ENCODE results near the gene SPTLC2. TPM values are rescaled to one million over a fixed set of nuclear protein-coding genes. Genes with fewer than 3 reads are reported as not detected.
A peak's percentile ranks its signal among the peaks of the same experiment; 100 is the strongest.

The SPTLC2 gene
- total and polyA plus RNA-seq, 2 of the 13 experiments (the other 11 are each of a cell fraction or from before 2014, with no cell fraction given) = 17.4 to 17.5 TPM

DNA sequence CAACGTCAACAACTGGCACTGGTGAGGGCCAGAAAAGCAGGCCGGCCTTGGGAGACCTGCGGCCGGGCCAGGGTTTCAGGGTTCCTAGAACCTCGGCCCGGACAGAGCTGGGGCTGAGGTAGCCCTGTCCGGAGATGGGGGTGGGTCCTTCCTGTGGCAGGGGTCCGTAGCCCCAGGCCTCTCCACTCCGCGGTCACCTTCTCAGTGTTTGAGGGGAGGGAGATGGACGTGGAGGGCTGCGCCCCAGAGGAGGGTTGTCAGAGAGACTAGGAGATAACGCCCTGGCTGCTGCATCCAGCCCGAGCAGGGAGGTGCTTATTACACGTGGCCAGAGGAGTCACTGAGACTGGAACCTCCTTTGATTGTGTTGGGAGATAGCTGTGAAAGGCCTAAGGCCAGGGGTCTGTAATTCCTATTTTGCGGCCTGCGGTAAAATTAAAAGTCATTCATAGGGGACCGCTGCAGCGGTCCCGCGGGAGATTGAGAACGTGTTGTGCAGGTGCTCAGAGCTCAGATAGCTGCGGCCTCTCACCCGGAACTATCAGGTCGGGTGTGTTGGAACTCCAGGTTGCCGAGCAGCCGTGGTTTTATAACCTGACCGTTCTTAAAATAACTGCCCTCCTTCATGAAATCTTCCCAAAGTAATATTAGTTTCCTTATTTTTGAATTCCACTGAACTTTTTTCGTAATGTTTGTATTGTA is 158.0 kb downstream of the SPTLC2 start (continued):
- TF ChIP-seq TOE1 (CRISPR knock-in tag; IDR thresholded peaks at IDR 0.05) (no peak), ZNF138 (CRISPR knock-in tag; IDR thresholded peaks at IDR 0.05; ENCODE audit: low read depth) (0 out of 2 replicates have a peak, but pooled peaks have one; percentile 15), RNF219 (CRISPR knock-in tag; IDR thresholded peaks at IDR 0.05) (peak; percentile 78; the same call in 1 of the 2 replicates), ZFX (CRISPR knock-in tag; IDR thresholded peaks at IDR 0.05; ENCODE audit: low read depth) (peak; percentile 41), REL (CRISPR knock-in tag; conservative IDR thresholded peaks at IDR 0.05) (no peak), ZNF333 (CRISPR knock-in tag; IDR thresholded peaks at IDR 0.05; ENCODE audit: borderline replicate concordance) (peak; percentile 17; the same call in 1 of the 2 replicates), ADNP (CRISPR knock-in tag; IDR thresholded peaks at IDR 0.05) (no peak), HNRNPLL (IDR thresholded peaks at IDR 0.05; ENCODE audit: low read depth, low read length, poor library complexity, severe bottlenecking) (peak; percentile 22), ZSCAN20 (CRISPR knock-in tag; IDR thresholded peaks at IDR 0.05; ENCODE audit: borderline replicate concordance) (no peak), RBM22 (optimal IDR thresholded peaks at IDR 0.05; ENCODE audit: low read length) (no peak), ZNF552 (CRISPR knock-in tag; IDR thresholded peaks at IDR 0.05; ENCODE audit: borderline replicate concordance) (peak; percentile 28; the same call in 1 of the 2 replicates), MAX (IDR thresholded peaks at IDR 0.05) (peak; percentile 13), MAF1 (CRISPR knock-in tag; IDR thresholded peaks at IDR 0.05; ENCODE audit: borderline replicate concordance) (peak; percentile 47; the same call in 1 of the 2 replicates), ZNF768 (CRISPR knock-in tag; IDR thresholded peaks at IDR 0.05) (0 out of 2 replicates have a peak, but pooled peaks have one; percentile 31), ZFP91 (CRISPR knock-in tag; IDR thresholded peaks at IDR 0.05; ENCODE audit: borderline replicate concordance) (peak; percentile 67; the same call in 1 of the 2 replicates), ZNF850 (CRISPR knock-in tag; conservative IDR thresholded peaks at IDR 0.05) (no peak), MIER2 (CRISPR knock-in tag; IDR thresholded peaks at IDR 0.05) (0 out of 2 replicates have a peak, but pooled peaks have one; percentile 10), PHB2 (IDR thresholded peaks at IDR 0.05; ENCODE audit: partially characterized antibody) (no peak)
- TF ChIP-seq, protein P1, sequence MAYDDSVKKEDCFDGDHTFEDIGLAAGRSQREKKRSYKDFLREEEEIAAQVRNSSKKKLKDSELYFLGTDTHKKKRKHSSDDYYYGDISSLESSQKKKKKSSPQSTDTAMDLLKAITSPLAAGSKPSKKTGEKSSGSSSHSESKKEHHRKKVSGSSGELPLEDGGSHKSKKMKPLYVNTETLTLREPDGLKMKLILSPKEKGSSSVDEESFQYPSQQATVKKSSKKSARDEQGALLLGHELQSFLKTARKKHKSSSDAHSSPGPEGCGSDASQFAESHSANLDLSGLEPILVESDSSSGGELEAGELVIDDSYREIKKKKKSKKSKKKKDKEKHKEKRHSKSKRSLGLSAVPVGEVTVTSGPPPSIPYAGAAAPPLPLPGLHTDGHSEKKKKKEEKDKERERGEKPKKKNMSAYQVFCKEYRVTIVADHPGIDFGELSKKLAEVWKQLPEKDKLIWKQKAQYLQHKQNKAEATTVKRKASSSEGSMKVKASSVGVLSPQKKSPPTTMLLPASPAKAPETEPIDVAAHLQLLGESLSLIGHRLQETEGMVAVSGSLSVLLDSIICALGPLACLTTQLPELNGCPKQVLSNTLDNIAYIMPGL (CRISPR knock-in tag; IDR thresholded peaks at IDR 0.05; ENCODE audit: borderline replicate concordance in 1 of 2, low read depth in 1 of 2) = 0 out of 4 replicates have a peak, but pooled peaks of 1 of the 2 experiments have one; percentile 6
- TF ChIP-seq, protein P2, sequence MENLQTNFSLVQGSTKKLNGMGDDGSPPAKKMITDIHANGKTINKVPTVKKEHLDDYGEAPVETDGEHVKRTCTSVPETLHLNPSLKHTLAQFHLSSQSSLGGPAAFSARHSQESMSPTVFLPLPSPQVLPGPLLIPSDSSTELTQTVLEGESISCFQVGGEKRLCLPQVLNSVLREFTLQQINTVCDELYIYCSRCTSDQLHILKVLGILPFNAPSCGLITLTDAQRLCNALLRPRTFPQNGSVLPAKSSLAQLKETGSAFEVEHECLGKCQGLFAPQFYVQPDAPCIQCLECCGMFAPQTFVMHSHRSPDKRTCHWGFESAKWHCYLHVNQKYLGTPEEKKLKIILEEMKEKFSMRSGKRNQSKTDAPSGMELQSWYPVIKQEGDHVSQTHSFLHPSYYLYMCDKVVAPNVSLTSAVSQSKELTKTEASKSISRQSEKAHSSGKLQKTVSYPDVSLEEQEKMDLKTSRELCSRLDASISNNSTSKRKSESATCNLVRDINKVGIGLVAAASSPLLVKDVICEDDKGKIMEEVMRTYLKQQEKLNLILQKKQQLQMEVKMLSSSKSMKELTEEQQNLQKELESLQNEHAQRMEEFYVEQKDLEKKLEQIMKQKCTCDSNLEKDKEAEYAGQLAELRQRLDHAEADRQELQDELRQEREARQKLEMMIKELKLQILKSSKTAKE (CRISPR knock-in tag; IDR thresholded peaks at IDR 0.05; ENCODE audit: borderline replicate concordance) = no peak
